DND-41 (cell line): ENCODE results near the gene PGBD5.

Experiments used
- ATAC-seq: fragments of 200-7000 bp; cut with Tn5 transposase; 3 replicates; pipeline ENCODE4 v1.9.1; 2021; ENCODE audit warnings: low read depth; ENCODE audit not compliant: insufficient read depth
- DNase-seq: peaks from one replicate; pipeline ENCODE4 v3.0.0-alpha.2; 2020
- H2AFZ ChIP-seq: 2 replicates; pipeline ENCODE4 v1.6.0; 2012; ENCODE audit warnings: low read depth, low read length
- H3K27ac ChIP-seq: 2 replicates; pipeline ENCODE4 v1.5.1; 2012; ENCODE audit warnings: low read length, inconsistent platforms
- H3K27me3 ChIP-seq: fragments of 200-600 bp; sonication (generic); 2 replicates; pipeline ENCODE4 v1.6.0; 2012; ENCODE audit warnings: low read length, mild to moderate bottlenecking, inconsistent platforms; ENCODE audit not compliant: insufficient read depth, poor library complexity
- H3K36me3 ChIP-seq: 2 replicates; pipeline ENCODE4 v1.5.1; 2012; ENCODE audit warnings: low read length, inconsistent platforms; ENCODE audit not compliant: insufficient read depth
- H3K4me1 ChIP-seq: 2 replicates; pipeline ENCODE4 v1.5.1; 2012; ENCODE audit warnings: mild to moderate bottlenecking, low read length; ENCODE audit not compliant: insufficient read depth
- H3K4me2 ChIP-seq: 2 replicates; pipeline ENCODE4 v1.6.0; 2012; ENCODE audit warnings: mild to moderate bottlenecking, moderate library complexity, low read length, inconsistent platforms; ENCODE audit not compliant: insufficient read depth
- H3K4me3 ChIP-seq, 2 experiments: fragments of 200-600 bp in 1 of 2; shearing (Covaris generic) in 1 of 2; 2 replicates each; pipeline ENCODE4 v1.5.1; 2012 to 2016; ENCODE audit warnings: inconsistent platforms in 2 of 2, low read length in 2 of 2, mild to moderate bottlenecking in 2 of 2, low read depth in 1 of 2, moderate library complexity in 1 of 2
- H3K79me2 ChIP-seq: 2 replicates; pipeline ENCODE4 v1.6.0; 2012; ENCODE audit warnings: low read length, inconsistent platforms; ENCODE audit not compliant: insufficient read depth
- H3K9ac ChIP-seq: 2 replicates; pipeline ENCODE4 v1.6.0; 2012; ENCODE audit warnings: low read depth, mild to moderate bottlenecking, inconsistent platforms, low read length, moderate library complexity
- H3K9me3 ChIP-seq: 2 replicates; pipeline ENCODE4 v1.5.1; 2012; ENCODE audit warnings: low read length, moderate library complexity, mild to moderate bottlenecking, inconsistent platforms; ENCODE audit not compliant: insufficient read depth, severe bottlenecking
- H4K20me1 ChIP-seq: 2 replicates; pipeline ENCODE4 v1.6.0; 2012; ENCODE audit warnings: low read length; ENCODE audit not compliant: insufficient read depth
- EZH2 ChIP-seq: IDR thresholded peaks from 3 replicates; pipeline ENCODE4 v1.6.1; 2012; ENCODE audit warnings: borderline replicate concordance, low read depth, mild to moderate bottlenecking, moderate library complexity, low read length, inconsistent platforms; ENCODE audit not compliant: severe bottlenecking
- TF ChIP-seq, protein P1 (sequence below): IDR thresholded peaks from 2 replicates; pipeline ENCODE4 v1.5.1; 2012; ENCODE audit warnings: borderline replicate concordance, low read length, moderate library complexity, mild to moderate bottlenecking; ENCODE audit not compliant: poor library complexity, severe bottlenecking; ENCODE audit errors: extremely low read depth

The PGBD5 gene

DNA sequence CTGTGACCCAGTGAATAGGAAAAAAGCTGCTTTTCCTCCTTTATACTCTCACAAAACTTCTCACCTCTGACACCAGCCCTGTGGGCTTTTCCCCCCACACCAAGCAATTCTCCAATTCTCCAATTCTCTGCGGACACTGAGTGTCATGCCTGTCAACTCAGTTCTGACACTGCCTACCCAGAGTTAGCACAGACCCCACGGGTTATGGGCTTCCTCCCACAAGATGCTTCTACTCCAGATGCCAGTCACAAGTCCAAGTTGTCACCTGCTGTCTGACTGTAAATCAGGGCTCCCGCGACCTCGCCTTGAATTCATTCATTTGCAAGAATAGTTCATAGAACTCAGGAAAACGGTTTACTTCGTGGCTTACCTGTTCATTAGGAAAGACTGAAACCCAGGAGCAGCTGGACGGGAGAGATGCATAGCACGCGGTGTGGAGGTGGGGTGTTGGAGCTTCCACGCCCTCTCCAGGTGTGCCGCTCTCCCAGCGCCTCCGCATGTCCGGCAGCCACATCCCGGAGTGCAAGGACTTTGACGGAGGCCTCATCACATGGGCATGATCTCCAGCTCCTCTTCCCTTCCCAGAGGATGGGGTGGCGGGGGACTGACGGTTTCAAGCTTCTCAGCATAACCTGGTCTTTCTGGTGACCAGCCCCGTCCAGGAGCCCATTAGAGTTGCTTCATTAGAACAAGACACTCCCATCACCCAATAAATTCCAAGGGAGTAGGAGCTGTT, 154.7 kb downstream of the PGBD5 start:
- no peak overlapping the region for H3K4me2 ChIP-seq
- peaks cover 98% of the 10 kb centered on the region for H3K36me3 ChIP-seq
- H3K79me2 ChIP-seq, result peaks cover 16% of the 10 kb centered on the region
- H3K4me3 ChIP-seq, result no peak overlapping the region
- no peak for DNase-seq
- H2AFZ ChIP-seq, result no peak overlapping the region
- no peak overlapping the region for H3K9ac ChIP-seq
- ATAC-seq, result no peak
- H4K20me1 ChIP-seq, result peaks cover 51% of the 10 kb centered on the region
- no peaks in the 10 kb centered on the region for H3K4me1 ChIP-seq
- no peak for TF ChIP-seq EZH2
- TF ChIP-seq, protein P1, sequence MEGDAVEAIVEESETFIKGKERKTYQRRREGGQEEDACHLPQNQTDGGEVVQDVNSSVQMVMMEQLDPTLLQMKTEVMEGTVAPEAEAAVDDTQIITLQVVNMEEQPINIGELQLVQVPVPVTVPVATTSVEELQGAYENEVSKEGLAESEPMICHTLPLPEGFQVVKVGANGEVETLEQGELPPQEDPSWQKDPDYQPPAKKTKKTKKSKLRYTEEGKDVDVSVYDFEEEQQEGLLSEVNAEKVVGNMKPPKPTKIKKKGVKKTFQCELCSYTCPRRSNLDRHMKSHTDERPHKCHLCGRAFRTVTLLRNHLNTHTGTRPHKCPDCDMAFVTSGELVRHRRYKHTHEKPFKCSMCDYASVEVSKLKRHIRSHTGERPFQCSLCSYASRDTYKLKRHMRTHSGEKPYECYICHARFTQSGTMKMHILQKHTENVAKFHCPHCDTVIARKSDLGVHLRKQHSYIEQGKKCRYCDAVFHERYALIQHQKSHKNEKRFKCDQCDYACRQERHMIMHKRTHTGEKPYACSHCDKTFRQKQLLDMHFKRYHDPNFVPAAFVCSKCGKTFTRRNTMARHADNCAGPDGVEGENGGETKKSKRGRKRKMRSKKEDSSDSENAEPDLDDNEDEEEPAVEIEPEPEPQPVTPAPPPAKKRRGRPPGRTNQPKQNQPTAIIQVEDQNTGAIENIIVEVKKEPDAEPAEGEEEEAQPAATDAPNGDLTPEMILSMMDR, result no peak
- no peaks in the 10 kb centered on the region for H3K27me3 ChIP-seq
- no peaks in the 10 kb centered on the region for H3K9me3 ChIP-seq
- no peak overlapping the region for H3K27ac ChIP-seq

DNA sequence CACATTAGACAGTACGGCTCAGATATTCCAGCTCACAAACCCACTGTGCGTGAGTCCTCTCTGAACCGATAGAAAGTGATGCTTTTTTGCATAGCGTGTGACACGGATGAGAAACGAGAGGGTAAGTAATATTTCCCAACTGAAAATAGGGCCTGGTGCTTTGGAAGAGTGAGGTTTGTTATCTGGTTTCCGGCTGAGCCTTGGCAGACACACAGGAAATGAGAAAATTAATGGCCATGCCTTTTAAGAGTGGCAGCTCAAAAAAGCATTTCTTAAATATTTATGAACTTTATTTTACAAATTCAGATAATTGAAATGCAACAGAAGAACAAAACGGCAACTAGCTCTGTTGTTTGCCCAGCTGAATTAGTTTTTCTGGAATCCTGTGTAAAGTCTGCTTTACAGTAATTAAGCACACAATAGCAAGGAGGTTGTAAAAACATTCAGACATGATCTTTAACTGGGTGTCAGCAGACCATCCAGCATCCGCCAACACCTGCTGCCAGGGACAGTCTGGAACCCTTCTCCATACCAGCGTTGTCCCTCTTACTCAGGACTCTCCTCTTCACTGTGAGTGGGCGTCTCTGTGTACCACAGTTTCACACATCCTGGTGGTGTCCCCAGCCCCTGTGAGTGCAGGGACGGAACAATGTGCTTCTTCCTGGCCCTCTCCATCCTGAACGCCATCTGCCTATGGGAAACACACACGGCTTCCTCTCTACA, 155.4 kb downstream of the PGBD5 start:
- Histone ChIP-seq H3K79me2 (peaks cover 11% of the 10 kb centered on the region), H4K20me1 (peaks cover 48% of the 10 kb centered on the region), H3K27ac (no peak overlapping the region), H3K27me3 (no peaks in the 10 kb centered on the region), H2AFZ (no peak overlapping the region), H3K9ac (no peak overlapping the region), H3K36me3 (peaks cover 98% of the 10 kb centered on the region), H3K4me1 (no peaks in the 10 kb centered on the region), H3K4me2 (no peak overlapping the region), H3K4me3 (no peak overlapping the region), H3K9me3 (no peaks in the 10 kb centered on the region)
- TF ChIP-seq, protein P1, result no peak
- TF ChIP-seq EZH2, result no peak
- no peak for DNase-seq
- ATAC-seq, result peak; percentile 48

DNA sequence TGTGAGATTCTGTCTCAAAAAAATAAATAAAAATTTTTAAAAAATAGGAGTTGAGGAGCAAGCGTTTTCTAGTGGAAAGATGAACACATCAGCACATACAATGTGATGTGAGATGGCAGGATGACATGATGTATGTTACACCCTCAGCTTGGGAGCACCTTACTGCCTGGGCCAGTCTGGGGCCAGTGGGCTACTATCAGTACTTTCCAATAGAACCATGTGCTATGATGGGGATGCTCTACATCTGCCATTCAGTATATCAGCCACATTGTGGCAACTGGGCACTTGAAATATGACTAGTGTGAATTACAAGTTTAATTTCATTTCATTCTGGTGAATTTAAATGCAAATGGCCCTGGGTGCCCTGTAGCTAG, 156.0 kb downstream of the PGBD5 start:
- peaks cover 98% of the 10 kb centered on the region for H3K36me3 ChIP-seq
- no peaks in the 10 kb centered on the region for H3K27me3 ChIP-seq
- H2AFZ ChIP-seq, result no peak overlapping the region
- DNase-seq, result no peak
- no peak for ATAC-seq
- H3K9me3 ChIP-seq, result no peaks in the 10 kb centered on the region
- TF ChIP-seq EZH2, result no peak
- TF ChIP-seq, protein P1, result no peak
- peaks cover 54% of the 10 kb centered on the region for H4K20me1 ChIP-seq
- H3K4me2 ChIP-seq, result no peak overlapping the region
- H3K27ac ChIP-seq, result no peak overlapping the region
- H3K9ac ChIP-seq, result no peak overlapping the region
- H3K79me2 ChIP-seq, result peaks cover 11% of the 10 kb centered on the region
- H3K4me3 ChIP-seq, result no peak overlapping the region
- H3K4me1 ChIP-seq, result no peaks in the 10 kb centered on the region
